H1 (cell line): ENCODE data around the gene C11orf42. TPM values are rescaled to one million over a fixed set of nuclear protein-coding genes. Genes with fewer than 3 reads are reported as not detected.

Source experiments
- EP300 ChIP-seq, 2 experiments: IDR thresholded peaks; 1 replicate in 1 of 2; 2 replicates in 1 of 2; pipeline ENCODE4 v1.6.1; 2011 to 2012; ENCODE audit warnings: low read depth in 2 of 2, low read length in 2 of 2, mild to moderate bottlenecking in 2 of 2, borderline replicate concordance in 1 of 2, inconsistent platforms in 1 of 2, moderate library complexity in 1 of 2
- EZH2 ChIP-seq: fragments of 200-600 bp; sonication (generic); IDR thresholded peaks from 2 replicates; pipeline ENCODE4 v1.7.1; 2012; ENCODE audit warnings: low read depth, mild to moderate bottlenecking, moderate library complexity, low read length, inconsistent platforms; ENCODE audit not compliant: severe bottlenecking
- JUN ChIP-seq: IDR thresholded peaks from 2 replicates; pipeline ENCODE4 v1.6.1; 2011; ENCODE audit warnings: low read depth, mild to moderate bottlenecking, improper control_type of control experiment, low read length
- NANOG ChIP-seq: IDR thresholded peaks from 2 replicates; pipeline ENCODE4 v1.6.1; 2011; ENCODE audit warnings: low read length, low read depth, mild to moderate bottlenecking, inconsistent platforms; ENCODE audit not compliant: insufficient read depth, poor library complexity, severe bottlenecking
- SIX5 ChIP-seq: IDR thresholded peaks from 2 replicates; pipeline ENCODE4 v1.6.1; 2011; ENCODE audit warnings: mild to moderate bottlenecking, low read depth, low read length
- TAF1 ChIP-seq: IDR thresholded peaks from 2 replicates; pipeline ENCODE4 v1.6.1; 2011; ENCODE audit warnings: mild to moderate bottlenecking, low read depth, low read length
- polyA plus RNA-seq, 7 experiments: library from polyadenylated mRNA; depleted of rRNA in 3 of 7; stranded (reverse) in 5 of 7; unstranded in 2 of 7; fragments of >200 nt in 5 of 7; fragments of 200-250 nt in 2 of 7; gene quantifications; 1 replicate in 5 of 7; 2 replicates in 1 of 7; 4 replicates in 1 of 7; pipeline versions ENCODE4 v1.2.1 to v1.2.3, GENCODE V29; 2011 to 2013; ENCODE audit warnings: missing spikeins in 2 of 7, mixed read lengths in 2 of 7
- total RNA-seq: library from RNA; stranded (reverse); fragmentation: NEBNext Ultra II Directional; extraction: Animal tissue kit (Norgen Biotek cat#: 25700); gene quantifications from 2 replicates; pipeline ENCODE4 v1.2.1, GENCODE V29; 2021

Gene C11orf42
- total and polyA plus RNA-seq, 2 of the 8 experiments (the other 6 are each of a cell fraction or from before 2014, with no cell fraction given): not detected

DNA sequence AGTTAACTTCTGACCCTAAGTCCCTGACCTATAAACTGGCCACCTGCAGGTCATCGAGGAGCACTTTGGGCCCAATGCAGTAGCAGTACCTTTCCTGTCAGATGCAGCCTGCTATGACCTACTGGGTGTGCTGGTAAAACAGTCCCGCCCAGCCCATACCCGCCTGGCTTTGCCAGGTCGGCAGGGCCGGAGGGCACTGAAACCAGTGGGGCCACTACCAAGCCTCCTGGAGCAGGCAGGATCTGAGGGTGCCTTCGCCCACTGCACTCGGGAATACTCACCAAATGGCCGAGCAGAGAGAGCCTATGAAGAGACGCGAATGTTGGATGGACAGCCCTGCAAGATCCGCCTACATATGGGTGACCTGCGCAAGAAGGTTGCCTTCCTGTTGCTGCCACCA lies 4.4 kb downstream of the C11orf42 start (continued):
- TF ChIP-seq JUN (no peak), EP300 (IDR thresholded peaks at IDR 0.05; ENCODE audit: borderline replicate concordance in 1 of 2, low read depth in 2 of 2, low read length in 2 of 2) (no peak), EZH2 (no peak), NANOG (no peak), TAF1 (no peak), SIX5 (no peak)
